NCI-H1436 treated with DMSO at 0.1 percent for 48 hours (cell line): ENCODE measurements around the gene APBB2.
"Not testable (repeated sequence)": the region's sequence is repeated elsewhere in the genome, so short reads cannot be mapped to it uniquely, and the experiment has no call there.

Experiments used
- DNase-seq: peaks from one replicate; lab custom pipeline; 2025; lab: John Stamatoyannopoulos, UW

The APBB2 gene

GRCh38 chr4:40938337-40938736, 276.0 kb downstream of the APBB2 start:
- DNase-seq, result no peak

- DNase-seq, result no peak
Measured at GRCh38 chr4:40937140-40937725, 277.1 kb downstream of the APBB2 start.

GRCh38 chr4:40934676-40935075, 279.7 kb downstream of the APBB2 start:
- DNase-seq, result no peak

GRCh38 chr4:40933272-40934053, 280.9 kb downstream of the APBB2 start:
- DNase-seq, result no peak

GRCh38 chr4:40931841-40932240, 282.5 kb downstream of the APBB2 start:
- DNase-seq, result no peak

- DNase-seq, result no peak
Measured at GRCh38 chr4:40931238-40931637, 283.1 kb downstream of the APBB2 start.

- no peak for DNase-seq
Measured at GRCh38 chr4:40927074-40927473, 287.3 kb downstream of the APBB2 start.

GRCh38 chr4:40924793-40925117, 289.6 kb downstream of the APBB2 start:
- DNase-seq, result no peak

- no peak for DNase-seq
Measured at GRCh38 chr4:40924096-40924792, 290.1 kb downstream of the APBB2 start.

- no peak for DNase-seq
Measured at GRCh38 chr4:40923316-40924095, 290.8 kb downstream of the APBB2 start.

GRCh38 chr4:40919976-40920375, 294.4 kb downstream of the APBB2 start:
- DNase-seq, result not testable (repeated sequence)

- no peak for DNase-seq
Measured at GRCh38 chr4:40918330-40918729, 296.0 kb downstream of the APBB2 start.

- DNase-seq, result peak; percentile 0
Measured at GRCh38 chr4:40916880-40917279, 297.5 kb downstream of the APBB2 start.

- no peak for DNase-seq
Measured at GRCh38 chr4:40916218-40916555, 298.2 kb downstream of the APBB2 start.

GRCh38 chr4:40915318-40916217, 298.8 kb downstream of the APBB2 start:
- no peak for DNase-seq

GRCh38 chr4:40912460-40913184, 301.7 kb downstream of the APBB2 start:
- no peak for DNase-seq

GRCh38 chr4:40910706-40911105, 303.6 kb downstream of the APBB2 start:
- DNase-seq, result no peak

- peak; percentile 57 for DNase-seq
Measured at GRCh38 chr4:40909363-40909876, 304.9 kb downstream of the APBB2 start.

- DNase-seq, result peak; percentile 18
Measured at GRCh38 chr4:40908702-40909362, 305.5 kb downstream of the APBB2 start.

- DNase-seq, result no peak
Measured at GRCh38 chr4:40908297-40908696, 306.0 kb downstream of the APBB2 start.
